ELF-1 (cell line): ENCODE results near the gene GGCX.
"Not testable (repeated sequence)": the region's sequence is repeated elsewhere in the genome, so short reads cannot be mapped to it uniquely, and the experiment has no call there.

Experiments
- DNase-seq: peaks from one replicate; pipeline ENCODE4 v3.0.0-alpha.2; 2016; ENCODE audit warnings: low read depth, low spot score

The GGCX gene

GRCh38 chr2:85594715-85595300 lies 33.5 kb upstream of the GGCX start:
- DNase-seq, result no peak

- DNase-seq, result no peak
Observed at GRCh38 chr2:85593023-85593422, 31.7 kb upstream of the GGCX start.

- not testable (repeated sequence) for DNase-seq
Observed at GRCh38 chr2:85592299-85592698, 31.0 kb upstream of the GGCX start.

- DNase-seq, result no peak
Observed at GRCh38 chr2:85591563-85591962, 30.3 kb upstream of the GGCX start.

GRCh38 chr2:85590950-85591349 lies 29.7 kb upstream of the GGCX start:
- DNase-seq, result no peak

- DNase-seq, result no peak
Observed at GRCh38 chr2:85589982-85590791, 28.9 kb upstream of the GGCX start.

- no peak for DNase-seq
Observed at GRCh38 chr2:85589181-85589580, 27.9 kb upstream of the GGCX start.

GRCh38 chr2:85588645-85589044 lies 27.4 kb upstream of the GGCX start:
- DNase-seq, result no peak

GRCh38 chr2:85588236-85588635 lies 26.9 kb upstream of the GGCX start:
- DNase-seq, result no peak

- no peak for DNase-seq
Observed at GRCh38 chr2:85585781-85586105, 24.4 kb upstream of the GGCX start.

GRCh38 chr2:85584857-85585780 lies 23.8 kb upstream of the GGCX start:
- DNase-seq, result peak; percentile 59

- no peak for DNase-seq
Observed at GRCh38 chr2:85584354-85584856, 23.1 kb upstream of the GGCX start, which contains the start of gene VAMP5. VAMP5 (plus strand) TSS chr2:85584431; CDS start chr2:85584491, 60 bp downstream.

GRCh38 chr2:85583667-85584353 lies 22.5 kb upstream of the GGCX start:
- DNase-seq, result no peak

- no peak for DNase-seq
Observed at GRCh38 chr2:85582492-85582891, 21.2 kb upstream of the GGCX start.

GRCh38 chr2:85580206-85580605 lies 18.9 kb upstream of the GGCX start:
- DNase-seq, result no peak

GRCh38 chr2:85579266-85579935 lies 18.1 kb upstream of the GGCX start:
- DNase-seq, result peak; percentile 83

GRCh38 chr2:85578243-85579180 lies 17.2 kb upstream of the GGCX start:
- DNase-seq, result peak; percentile 65

GRCh38 chr2:85577386-85578242 lies 16.3 kb upstream of the GGCX start, which contains the start of gene VAMP8:
VAMP8 (plus strand) TSS chr2:85577586; CDS start chr2:85577647, 61 bp downstream.
- DNase-seq, result peak; percentile 90

- DNase-seq, result no peak
Observed at GRCh38 chr2:85577063-85577385, 15.7 kb upstream of the GGCX start.
